Activated naive CD4-positive, alpha-beta T cell treated with anti-CD3 and anti-CD28 coated beads for 36 hours (primary cell): ENCODE data around the gene KREMEN2. TPM values are rescaled to one million over a fixed set of nuclear protein-coding genes. Genes with fewer than 3 reads are reported as not detected.
"Not testable (repeated sequence)": the region's sequence is repeated elsewhere in the genome, so short reads cannot be mapped to it uniquely, and the experiment has no call there.

Experiments used
- CTCF ChIA-PET: fragments of 350-600 bp; sonication (Branson Sonifier 250); formaldehyde crosslinking; loops from one replicate; lab custom pipeline; 2021; ENCODE audit warnings: antibody characterized with exemption; lab: Charles Lee
- DNase-seq: peaks from one replicate; pipeline ENCODE4 v3.0.0-alpha.2; 2020
- H3K27ac Mint-ChIP-seq: one replicate; pipeline ENCODE4 v1.8.0; 2021; ENCODE audit warnings: mild to moderate bottlenecking, mixed read lengths
- H3K27me3 Mint-ChIP-seq: one replicate; pipeline ENCODE4 v1.8.0; 2021; ENCODE audit warnings: low read depth, mixed read lengths
- H3K36me3 Mint-ChIP-seq: one replicate; pipeline ENCODE4 v1.8.0; 2021; ENCODE audit warnings: low read depth, mixed read lengths
- H3K4me1 Mint-ChIP-seq: one replicate; pipeline ENCODE4 v1.8.0; 2021; ENCODE audit warnings: low read depth, mixed read lengths
- H3K4me3 Mint-ChIP-seq: one replicate; pipeline ENCODE4 v1.8.0; 2021; ENCODE audit warnings: mild to moderate bottlenecking, moderate library complexity, mixed read lengths
- H3K9me3 Mint-ChIP-seq: one replicate; pipeline ENCODE4 v1.8.0; 2021; ENCODE audit warnings: mixed read lengths
- intact Hi-C: fragments of 100-400 bp; cut with micrococcal nuclease; formaldehyde crosslinking; loops from one replicate; pipeline ENCODE4 v1.15.1; 2023
- total RNA-seq, 2 experiments: library from RNA; stranded (reverse); gene quantifications; one replicate each; pipeline ENCODE4 v1.2.3, GENCODE V29; 2021

KREMEN2 gene
- total RNA-seq, result not detected

- intact Hi-C loops, result loop anchor here (2.0 kb wide), 1 partner anchor 17 kb away; the partner anchor contains the start of gene PKMYT1
- H3K9me3 Mint-ChIP-seq, result no peaks in the 10 kb centered on the region
- CTCF ChIA-PET, result interaction anchor here (0.6 to 0.9 kb wide), 3 partner anchors 15 to 29 kb away, joined by 3 read pairs; no protein-coding TSS in a partner anchor
- no peaks in the 10 kb centered on the region for H3K36me3 Mint-ChIP-seq
- peaks cover 40% of the 10 kb centered on the region for H3K27me3 Mint-ChIP-seq
- peak within 1 kb of the TSS; percentile 67 for H3K4me3 Mint-ChIP-seq
- no peak for DNase-seq
- no peak within 1 kb of the TSS for H3K27ac Mint-ChIP-seq
- H3K4me1 Mint-ChIP-seq, result peaks cover 30% of the 10 kb centered on the region
These were observed at the start of gene KREMEN2 for GRCh38 chr16:2963723-2964474. KREMEN2 (plus strand) TSS chr16:2964275; CDS start chr16:2964521, 246 bp downstream.

DNA sequence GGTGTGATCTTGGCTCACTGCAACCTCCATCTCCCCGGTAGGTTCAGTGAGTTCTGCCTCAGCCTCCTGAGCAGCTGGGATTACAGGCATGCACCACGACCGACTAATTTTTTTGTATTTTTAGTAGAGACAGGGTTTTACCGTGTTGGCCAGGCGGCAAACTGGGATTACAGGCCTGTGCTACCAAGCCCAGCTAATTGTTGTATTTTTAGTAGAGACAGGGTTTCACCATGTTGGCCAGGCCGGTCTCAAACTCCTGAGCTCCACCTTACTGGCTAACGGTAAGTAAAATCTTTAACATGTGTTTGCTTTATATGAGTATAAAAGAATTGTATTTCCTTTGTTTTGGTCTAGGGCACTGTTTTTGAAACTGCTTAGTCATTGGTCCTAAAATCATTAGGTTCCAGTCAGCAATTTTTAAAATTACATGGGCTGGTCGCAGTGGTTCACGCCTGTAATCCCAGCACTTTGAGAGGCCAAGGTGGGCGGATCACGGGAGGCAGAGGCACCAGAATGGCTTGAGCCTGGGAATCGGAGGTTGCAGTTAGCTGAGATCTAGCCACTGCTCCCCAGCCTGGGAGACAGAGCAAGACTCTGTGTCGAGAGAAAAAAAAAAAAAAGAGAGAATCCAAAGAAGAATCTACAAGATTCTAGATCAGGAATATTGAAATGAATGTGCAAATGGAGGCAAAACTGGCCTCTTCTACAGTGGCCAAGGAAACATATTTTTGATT, 48.7 kb upstream of the KREMEN2 start:
- Mint-ChIP-seq H3K27me3 (no peaks in the 10 kb centered on the region), H3K4me1 (peaks cover 31% of the 10 kb centered on the region), H3K27ac (peak overlapping the region; percentile 82), H3K36me3 (peaks cover 14% of the 10 kb centered on the region), H3K9me3 (no peaks in the 10 kb centered on the region), H3K4me3 (no peak overlapping the region)
- intact Hi-C loops, result loop anchor here (10.0 kb wide), 1 partner anchor 239 kb away; no protein-coding TSS in a partner anchor
- no peak for DNase-seq
- CTCF ChIA-PET, result interaction anchor here (0.6 to 2.1 kb wide), 3 partner anchors 12 to 242 kb away, joined by 3 to 6 read pairs (median 3); no protein-coding TSS in a partner anchor

GRCh38 chr16:2919511-2920255, 44.4 kb upstream of the KREMEN2 start:
- CTCF ChIA-PET, result interaction anchor here (0.6 to 2.6 kb wide), 12 partner anchors 10 to 484 kb away, joined by 3 to 9 read pairs (median 4); partner anchors contain the start of gene FLYWCH2
- peak overlapping the region; percentile 56 for H3K27ac Mint-ChIP-seq
- H3K4me1 Mint-ChIP-seq, result peaks cover 14% of the 10 kb centered on the region
- DNase-seq, result peak; percentile 74
- no peak overlapping the region for H3K4me3 Mint-ChIP-seq
- intact Hi-C loops, result loop anchor here (1.0 to 10.0 kb wide), 4 partner anchors 8 to 235 kb away; partner anchors contain the start of gene FLYWCH1
- H3K27me3 Mint-ChIP-seq, result no peaks in the 10 kb centered on the region
- H3K36me3 Mint-ChIP-seq, result peaks cover 10% of the 10 kb centered on the region
- no peaks in the 10 kb centered on the region for H3K9me3 Mint-ChIP-seq

- intact Hi-C loops, result no loop called here
- no peak overlapping the region for H3K27ac Mint-ChIP-seq
- H3K36me3 Mint-ChIP-seq, result peaks cover 5% of the 10 kb centered on the region
- H3K4me3 Mint-ChIP-seq, result no peak overlapping the region
- CTCF ChIA-PET, result interaction anchor here (0.6 kb wide), 1 partner anchor 53 kb away, joined by 3 read pairs; no protein-coding TSS in a partner anchor
- peaks cover 16% of the 10 kb centered on the region for H3K4me1 Mint-ChIP-seq
- H3K27me3 Mint-ChIP-seq, result no peaks in the 10 kb centered on the region
- no peaks in the 10 kb centered on the region for H3K9me3 Mint-ChIP-seq
- no peak for DNase-seq
These were observed 40.6 kb upstream of the KREMEN2 start for GRCh38 chr16:2923481-2923880.

GRCh38 chr16:2924901-2925755, 38.9 kb upstream of the KREMEN2 start:
- no peaks in the 10 kb centered on the region for H3K9me3 Mint-ChIP-seq
- CTCF ChIA-PET, result interaction anchor here (1.7 kb wide), 1 partner anchor 50 kb away, joined by 4 read pairs; no protein-coding TSS in a partner anchor
- peaks cover 9% of the 10 kb centered on the region for H3K4me1 Mint-ChIP-seq
- peaks cover 1% of the 10 kb centered on the region for H3K36me3 Mint-ChIP-seq
- H3K27ac Mint-ChIP-seq, result no peak overlapping the region
- no peak for DNase-seq
- no peaks in the 10 kb centered on the region for H3K27me3 Mint-ChIP-seq
- intact Hi-C loops, result no loop called here
- no peak overlapping the region for H3K4me3 Mint-ChIP-seq

DNA sequence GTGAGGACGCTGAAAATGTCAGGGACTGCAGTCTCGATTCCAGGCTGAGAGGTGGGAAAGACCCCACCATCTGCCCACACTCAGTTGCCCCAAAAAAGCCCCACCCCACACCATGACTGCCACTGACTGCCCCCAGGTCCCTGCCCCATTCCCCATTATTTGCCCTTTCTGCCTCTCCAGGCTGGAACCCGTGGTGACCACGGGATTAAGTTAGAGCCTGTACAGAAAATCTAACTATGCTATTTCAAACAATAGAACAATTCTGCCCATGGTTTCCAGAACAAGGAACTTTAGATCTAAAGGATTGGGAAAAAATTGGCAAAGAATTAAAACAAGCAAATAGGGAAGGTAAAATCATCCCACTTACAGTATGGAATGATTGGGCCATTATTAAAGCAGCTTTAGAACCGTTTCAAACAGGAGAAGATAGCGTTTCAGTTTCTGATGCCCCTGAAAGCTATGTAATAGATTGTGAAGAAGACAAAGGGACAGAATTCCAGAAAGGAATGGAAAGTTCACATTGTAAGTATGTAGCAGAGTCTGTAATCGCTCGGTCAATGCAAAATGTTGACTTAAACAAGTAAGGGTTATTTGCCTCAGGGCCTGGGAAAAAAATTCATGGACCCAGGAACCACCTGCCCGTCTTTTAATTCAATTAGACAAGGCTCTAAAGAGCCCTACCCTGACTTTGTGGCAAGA, 38.0 kb upstream of the KREMEN2 start:
- CTCF ChIA-PET, result interaction anchor here (0.6 to 2.6 kb wide), 22 partner anchors 9 to 128 kb away, joined by 3 to 14 read pairs (median 6); partner anchors contain the start of genes FLYWCH1 and FLYWCH2
- Mint-ChIP-seq H3K27me3 (no peaks in the 10 kb centered on the region), H3K4me3 (no peak overlapping the region), H3K9me3 (no peaks in the 10 kb centered on the region), H3K4me1 (peaks cover 9% of the 10 kb centered on the region), H3K36me3 (peaks cover 1% of the 10 kb centered on the region), H3K27ac (no peak overlapping the region)
- intact Hi-C loops, result loop anchor here (2.0 kb wide), 2 partner anchors 51 to 87 kb away; no protein-coding TSS in a partner anchor
- no peak for DNase-seq

- Mint-ChIP-seq H3K4me1 (peaks cover 9% of the 10 kb centered on the region), H3K9me3 (no peaks in the 10 kb centered on the region), H3K27ac (no peak overlapping the region), H3K27me3 (no peaks in the 10 kb centered on the region), H3K36me3 (no peaks in the 10 kb centered on the region), H3K4me3 (no peak overlapping the region)
- no peak for DNase-seq
- intact Hi-C loops, result loop anchor here (2.0 kb wide), 2 partner anchors 52 to 88 kb away; no protein-coding TSS in a partner anchor
- CTCF ChIA-PET, result interaction anchor here (0.6 to 2.6 kb wide), 22 partner anchors 8 to 122 kb away, joined by 3 to 14 read pairs (median 6); partner anchors contain the start of genes FLYWCH1 and FLYWCH2
These were observed 37.5 kb upstream of the KREMEN2 start for GRCh38 chr16:2926650-2926999.

DNA sequence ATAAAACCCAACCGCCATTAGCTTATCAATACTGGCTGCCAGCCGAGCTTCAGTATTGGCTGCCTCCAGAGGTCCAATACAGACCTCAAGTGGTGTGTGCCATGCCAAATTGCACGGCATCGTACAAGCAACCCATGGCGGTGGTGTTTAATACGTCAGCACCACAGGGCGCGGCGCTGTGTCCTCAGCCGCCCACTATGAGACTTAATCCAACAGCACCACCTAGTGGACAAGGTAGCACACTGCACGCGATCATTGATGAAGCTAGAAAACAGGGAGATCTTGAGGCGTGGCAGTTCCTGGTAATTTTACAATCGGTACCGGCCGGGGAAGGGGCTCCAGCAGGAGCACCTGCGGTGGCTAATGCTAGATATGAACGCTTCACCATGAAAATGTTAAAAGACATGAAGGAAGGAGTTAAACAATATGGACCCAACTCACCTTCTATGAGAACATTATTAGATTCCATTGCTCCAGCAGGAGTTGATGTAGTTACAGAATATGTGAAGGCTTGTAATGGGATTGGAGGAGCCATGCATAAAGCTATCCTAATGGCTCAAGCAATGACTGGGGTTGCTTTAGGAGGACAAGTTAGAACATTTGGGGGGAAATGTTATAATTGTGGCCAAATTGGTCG, 36.9 kb upstream of the KREMEN2 start:
- Mint-ChIP-seq H3K9me3 (no peaks in the 10 kb centered on the region), H3K27ac (no peak overlapping the region), H3K4me3 (no peak overlapping the region), H3K36me3 (no peaks in the 10 kb centered on the region), H3K27me3 (no peaks in the 10 kb centered on the region), H3K4me1 (peaks cover 9% of the 10 kb centered on the region)
- CTCF ChIA-PET, result interaction anchor here (0.5 to 2.6 kb wide), 25 partner anchors 8 to 278 kb away, joined by 3 to 14 read pairs (median 6); partner anchors contain the start of genes FLYWCH1 and FLYWCH2
- intact Hi-C loops, result loop anchor here (1.0 to 2.0 kb wide), 4 partner anchors 22 to 88 kb away; no protein-coding TSS in a partner anchor
- peak; percentile 95 for DNase-seq

GRCh38 chr16:2928151-2928550, 35.9 kb upstream of the KREMEN2 start:
- CTCF ChIA-PET, result interaction anchor here (1.1 to 2.6 kb wide), 2 partner anchors 22 to 89 kb away, joined by 4 to 14 read pairs; no protein-coding TSS in a partner anchor
- intact Hi-C loops, H3K9me3 Mint-ChIP-seq, H3K27me3 Mint-ChIP-seq, H3K4me3 Mint-ChIP-seq, H3K27ac Mint-ChIP-seq, H3K36me3 Mint-ChIP-seq, H3K4me1 Mint-ChIP-seq, DNase-seq: not testable (repeated sequence)

DNA sequence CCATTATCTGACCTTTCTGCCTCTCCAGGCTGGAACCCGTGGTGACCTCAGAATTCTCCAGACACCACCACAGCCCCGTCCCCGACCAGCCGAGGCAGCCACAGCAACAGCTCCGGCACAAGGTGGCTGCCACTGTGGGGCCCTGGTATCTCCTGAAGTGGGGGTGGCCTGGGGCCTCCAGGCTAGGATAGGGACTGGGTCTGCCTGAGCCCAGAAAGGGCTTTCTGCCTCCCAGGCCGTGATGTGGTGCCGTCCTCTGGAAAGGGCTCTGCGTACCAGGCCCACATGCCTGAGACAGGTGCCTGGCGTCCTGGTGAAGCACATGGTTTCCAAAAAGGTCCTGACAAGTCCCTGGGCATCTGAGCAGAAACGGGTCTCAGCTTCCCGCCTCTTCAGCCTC, 35.3 kb upstream of the KREMEN2 start:
- Mint-ChIP-seq H3K27ac (no peak overlapping the region), H3K4me1 (peaks cover 9% of the 10 kb centered on the region), H3K4me3 (no peak overlapping the region), H3K9me3 (no peaks in the 10 kb centered on the region), H3K36me3 (no peaks in the 10 kb centered on the region), H3K27me3 (no peaks in the 10 kb centered on the region)
- intact Hi-C loops, result no loop called here
- DNase-seq, result no peak
- CTCF ChIA-PET, result no interaction called here
